Activated naive CD8-positive, alpha-beta T cell treated with anti-CD3 and anti-CD28 coated beads, Interleukin-2, amount 50 U/mL, for 24 hours (primary cell): Measurements from ENCODE around the gene TTLL12.
A peak's percentile ranks its signal among the peaks of the same experiment; 100 is the strongest.

Experiments
- ATAC-seq: fragments of 150-1000 bp; cut with Tn5 transposase; one replicate; pipeline ENCODE4 v1.10.0; 2021
- DNase-seq: peaks from one replicate; pipeline ENCODE4 v3.0.0; 2021
- H3K27ac Mint-ChIP-seq: one replicate; pipeline ENCODE4 v1.8.0; 2021; ENCODE audit warnings: mild to moderate bottlenecking, mixed read lengths
- H3K27me3 Mint-ChIP-seq: one replicate; pipeline ENCODE4 v1.8.0; 2021; ENCODE audit warnings: mixed read lengths
- H3K36me3 Mint-ChIP-seq: one replicate; pipeline ENCODE4 v1.8.0; 2021; ENCODE audit warnings: low read depth, mixed read lengths
- H3K4me1 Mint-ChIP-seq: one replicate; pipeline ENCODE4 v1.8.0; 2021; ENCODE audit warnings: mixed read lengths
- H3K4me3 Mint-ChIP-seq: one replicate; pipeline ENCODE4 v1.8.0; 2021; ENCODE audit warnings: mild to moderate bottlenecking, moderate library complexity, mixed read lengths
- H3K9me3 Mint-ChIP-seq: one replicate; pipeline ENCODE4 v1.8.0; 2021; ENCODE audit warnings: mixed read lengths

TTLL12 gene

DNA sequence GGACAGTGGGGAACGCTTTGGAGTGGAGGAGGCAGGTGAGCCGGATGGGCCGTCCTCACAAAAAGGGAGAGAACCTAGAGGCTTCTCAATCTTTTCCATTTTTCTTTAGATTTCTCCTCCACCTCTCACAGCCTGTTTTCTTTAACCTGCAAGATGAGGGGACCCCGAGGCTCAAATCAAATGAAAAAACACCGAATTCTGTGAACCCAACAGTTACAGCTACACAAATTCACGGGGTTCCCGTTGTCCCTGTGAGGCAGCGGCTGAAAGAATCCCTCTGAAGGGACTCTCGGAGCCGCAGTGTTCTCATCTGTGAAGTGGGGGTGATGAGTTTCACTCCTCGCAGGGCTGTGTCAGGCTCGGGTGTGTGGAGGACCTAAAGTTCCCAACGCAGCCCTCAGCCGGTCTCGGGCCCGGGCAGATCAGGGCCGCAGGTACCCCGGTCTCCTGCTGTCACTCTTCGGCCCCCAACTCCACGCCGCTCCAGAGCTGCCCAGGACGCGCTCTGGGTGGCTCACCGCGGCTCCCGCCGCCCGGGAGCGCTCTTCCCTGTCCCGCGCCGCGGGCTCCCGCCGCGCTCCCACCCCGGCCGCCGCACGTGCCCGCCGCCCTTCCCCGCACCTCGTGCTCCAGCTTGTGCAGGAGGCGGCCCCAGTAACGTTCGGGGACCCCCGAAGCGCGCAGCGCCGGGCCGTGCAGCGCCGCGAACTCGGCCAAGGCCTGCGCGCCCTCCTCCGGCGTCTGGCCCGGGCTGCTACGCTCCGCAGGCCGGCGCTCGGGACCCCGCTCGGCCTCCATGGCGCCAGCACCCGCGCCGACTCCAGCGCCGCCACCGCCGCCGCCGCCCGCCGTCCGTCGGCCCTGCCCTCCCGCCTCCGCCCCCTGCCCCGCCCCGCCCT, at the start of gene TTLL12:
Gene TTLL12, minus strand, starts transcription at position 863 of the 899 bp plus-strand sequence. Its CDS starts 65 bp downstream, at position 798.
- Mint-ChIP-seq H3K4me3 (peak within 1 kb of the TSS; percentile 86), H3K4me1 (peaks cover 28% of the 10 kb centered on the region), H3K27ac (peak within 1 kb of the TSS; percentile 92), H3K27me3 (no peaks in the 10 kb centered on the region), H3K9me3 (peaks cover 4% of the 10 kb centered on the region), H3K36me3 (peaks cover 10% of the 10 kb centered on the region)
- peak; percentile 11 for ATAC-seq
- peak; percentile 62 for DNase-seq

DNA sequence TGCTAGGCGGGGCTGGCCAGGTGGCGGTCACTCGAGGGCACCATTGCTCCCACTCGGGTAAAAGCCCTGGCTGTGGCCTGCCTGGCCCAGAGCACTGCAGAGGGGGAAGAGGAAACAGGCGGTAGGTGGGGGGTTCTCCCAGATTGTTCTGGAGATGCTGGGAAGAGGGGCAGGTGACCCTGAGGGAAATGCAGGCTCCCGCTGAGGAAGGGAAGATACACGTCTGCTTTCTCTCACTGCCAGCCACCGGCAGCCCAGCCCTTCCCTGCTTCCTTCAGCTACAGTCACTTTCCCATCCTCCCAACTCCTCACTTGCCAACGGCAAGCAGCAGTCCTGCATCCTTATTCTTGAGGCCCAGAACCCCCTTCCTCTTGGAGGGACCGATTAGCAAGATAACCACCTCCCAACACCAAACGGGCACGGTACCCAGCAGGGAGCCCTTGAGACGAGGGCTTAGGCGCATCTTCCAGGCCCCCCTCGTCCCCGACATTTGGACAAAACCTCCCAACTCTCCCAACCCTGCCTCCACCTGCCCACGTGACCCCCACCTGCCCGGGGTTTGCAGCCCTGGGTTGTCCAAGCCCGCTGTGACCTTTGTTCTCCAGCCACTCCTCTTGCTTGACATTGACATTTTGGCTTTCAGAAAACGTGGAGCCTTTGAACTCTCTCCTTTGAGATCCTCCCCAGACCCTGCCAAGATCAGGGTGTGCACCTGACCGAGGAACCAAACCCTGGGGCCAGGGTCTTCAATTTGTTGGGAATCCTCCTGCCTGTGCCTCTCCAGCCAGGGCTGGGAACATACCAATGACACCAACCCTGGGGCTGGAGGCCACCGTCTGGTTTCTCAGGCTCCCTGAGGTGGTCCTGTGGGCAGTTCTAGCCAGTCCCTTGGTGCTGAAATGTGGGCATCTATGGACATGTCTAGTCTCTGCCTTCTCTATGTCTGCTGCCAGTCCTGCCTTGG, 48.8 kb upstream of the TTLL12 start:
- peaks cover 2% of the 10 kb centered on the region for H3K4me1 Mint-ChIP-seq
- ATAC-seq (no peak), DNase-seq (no peak)
- H3K36me3 Mint-ChIP-seq: no peaks in the 10 kb centered on the region
- H3K9me3 Mint-ChIP-seq: no peaks in the 10 kb centered on the region
- H3K27ac Mint-ChIP-seq: no peak overlapping the region
- H3K27me3 Mint-ChIP-seq: peaks cover 1% of the 10 kb centered on the region
- H3K4me3 Mint-ChIP-seq: no peak overlapping the region

DNA sequence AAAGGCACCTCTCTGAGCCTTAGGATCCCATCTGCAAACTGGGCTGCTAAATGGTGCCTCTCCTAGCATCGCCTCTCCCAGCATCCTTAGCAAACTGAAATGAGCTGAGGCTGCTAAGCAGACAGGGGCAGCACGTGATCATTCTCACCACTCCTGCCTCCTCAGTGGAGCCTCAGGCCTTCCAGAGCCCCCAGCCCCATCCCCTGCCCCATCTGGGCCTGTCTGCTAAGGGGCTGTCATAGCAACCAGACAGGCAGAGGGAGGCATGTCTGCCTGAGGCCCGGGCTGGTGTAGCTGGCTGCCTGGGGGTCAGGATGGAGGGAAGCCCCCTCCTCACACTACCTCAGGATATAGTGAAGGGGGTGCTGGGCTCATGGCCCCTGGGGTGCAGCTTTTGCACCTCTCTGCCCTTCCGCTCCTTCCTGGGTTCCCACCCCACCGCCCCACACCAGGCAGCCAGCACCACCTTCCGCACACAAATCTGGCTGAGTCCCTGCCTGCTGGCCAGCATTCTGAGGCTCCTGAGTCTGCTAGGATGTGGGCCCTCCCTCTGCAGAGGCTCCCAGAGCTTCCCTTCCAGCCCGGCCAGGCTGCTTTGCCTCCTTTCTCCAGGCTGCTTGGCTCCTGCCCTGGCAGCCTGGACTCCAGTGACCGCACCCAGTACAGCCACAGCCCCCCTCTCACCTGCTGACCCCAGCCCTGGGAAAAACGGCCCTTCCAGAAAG, 47.5 kb upstream of the TTLL12 start:
- no peak for DNase-seq
- Mint-ChIP-seq H3K27me3 (peaks cover 1% of the 10 kb centered on the region), H3K4me1 (peaks cover 2% of the 10 kb centered on the region), H3K27ac (no peak overlapping the region), H3K36me3 (no peaks in the 10 kb centered on the region), H3K4me3 (no peak overlapping the region), H3K9me3 (no peaks in the 10 kb centered on the region)
- ATAC-seq: no peak

DNA sequence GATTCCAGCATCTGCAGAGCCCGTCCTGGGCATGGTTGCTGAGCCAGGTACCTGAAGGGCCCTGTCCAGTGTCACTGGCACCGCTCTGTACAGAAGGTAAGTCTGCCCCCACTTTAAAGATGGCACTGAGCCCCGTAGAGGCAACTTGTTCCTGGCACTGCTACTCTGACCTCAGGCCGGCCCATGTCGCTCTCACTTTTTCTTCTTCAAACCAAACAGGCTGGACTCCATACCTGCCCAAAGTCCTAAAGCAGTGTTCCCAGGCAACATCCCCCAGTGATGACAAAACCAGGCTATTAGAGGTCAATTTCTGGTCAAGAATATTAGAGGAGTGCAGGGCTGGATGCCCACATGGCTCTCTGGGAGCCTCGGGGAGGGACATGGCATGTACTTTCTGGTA, 46.6 kb upstream of the TTLL12 start:
- no peaks in the 10 kb centered on the region for H3K36me3 Mint-ChIP-seq
- peaks cover 2% of the 10 kb centered on the region for H3K4me1 Mint-ChIP-seq
- H3K27ac Mint-ChIP-seq: no peak overlapping the region

DNA sequence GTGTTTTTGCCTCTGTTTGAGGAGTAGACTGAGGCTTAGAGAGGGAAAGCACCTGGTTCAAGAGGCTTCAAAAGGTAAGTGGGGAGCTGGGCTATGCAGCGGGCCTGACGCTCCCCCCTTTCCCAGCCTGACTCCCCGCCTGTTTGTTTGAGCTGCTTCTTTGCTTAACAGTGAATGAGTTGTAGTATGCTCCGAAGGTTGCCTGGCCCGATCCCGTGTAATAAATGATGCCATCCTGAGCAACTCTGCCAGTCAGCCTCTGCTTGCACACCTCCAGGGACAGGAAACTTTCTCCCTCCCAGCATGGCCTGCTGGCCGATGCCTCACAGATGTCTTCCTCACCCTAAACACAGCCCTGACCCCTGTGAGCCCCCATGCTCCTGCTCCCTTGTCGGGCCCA, 45.5 kb upstream of the TTLL12 start:
- no peak overlapping the region for H3K27ac Mint-ChIP-seq
- no peak for DNase-seq
- no peak overlapping the region for H3K4me3 Mint-ChIP-seq
- H3K36me3 Mint-ChIP-seq: no peaks in the 10 kb centered on the region
- no peaks in the 10 kb centered on the region for H3K9me3 Mint-ChIP-seq
- H3K4me1 Mint-ChIP-seq: peaks cover 2% of the 10 kb centered on the region
- ATAC-seq: no peak
- peaks cover 4% of the 10 kb centered on the region for H3K27me3 Mint-ChIP-seq

More for the DNA sequence above, 46.6 kb upstream of the TTLL12 start:
- Mint-ChIP-seq H3K9me3 (no peaks in the 10 kb centered on the region), H3K4me3 (no peak overlapping the region), H3K27me3 (peaks cover 1% of the 10 kb centered on the region)
- DNase-seq: no peak
- ATAC-seq: no peak

DNA sequence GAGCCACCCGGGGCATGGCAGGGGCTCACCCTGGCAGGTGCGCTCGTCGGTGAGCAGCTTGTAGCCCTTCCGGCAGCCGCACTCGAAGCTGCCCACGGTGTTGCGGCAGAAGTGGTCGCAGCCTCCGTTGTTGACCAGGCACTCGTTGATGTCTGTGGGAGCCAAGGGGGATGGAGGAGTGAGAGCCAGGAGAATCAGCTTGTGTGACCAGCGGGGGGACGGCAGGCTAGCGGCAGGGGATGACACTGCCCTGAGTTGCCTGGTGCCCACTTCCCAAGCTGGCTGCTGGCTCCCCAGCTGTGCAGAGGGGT, 44.7 kb upstream of the TTLL12 start:
- Mint-ChIP-seq H3K27me3 (peaks cover 4% of the 10 kb centered on the region), H3K4me3 (no peak overlapping the region), H3K36me3 (no peaks in the 10 kb centered on the region), H3K4me1 (peaks cover 4% of the 10 kb centered on the region), H3K27ac (no peak overlapping the region), H3K9me3 (no peaks in the 10 kb centered on the region)
- DNase-seq (no peak), ATAC-seq (no peak)

DNA sequence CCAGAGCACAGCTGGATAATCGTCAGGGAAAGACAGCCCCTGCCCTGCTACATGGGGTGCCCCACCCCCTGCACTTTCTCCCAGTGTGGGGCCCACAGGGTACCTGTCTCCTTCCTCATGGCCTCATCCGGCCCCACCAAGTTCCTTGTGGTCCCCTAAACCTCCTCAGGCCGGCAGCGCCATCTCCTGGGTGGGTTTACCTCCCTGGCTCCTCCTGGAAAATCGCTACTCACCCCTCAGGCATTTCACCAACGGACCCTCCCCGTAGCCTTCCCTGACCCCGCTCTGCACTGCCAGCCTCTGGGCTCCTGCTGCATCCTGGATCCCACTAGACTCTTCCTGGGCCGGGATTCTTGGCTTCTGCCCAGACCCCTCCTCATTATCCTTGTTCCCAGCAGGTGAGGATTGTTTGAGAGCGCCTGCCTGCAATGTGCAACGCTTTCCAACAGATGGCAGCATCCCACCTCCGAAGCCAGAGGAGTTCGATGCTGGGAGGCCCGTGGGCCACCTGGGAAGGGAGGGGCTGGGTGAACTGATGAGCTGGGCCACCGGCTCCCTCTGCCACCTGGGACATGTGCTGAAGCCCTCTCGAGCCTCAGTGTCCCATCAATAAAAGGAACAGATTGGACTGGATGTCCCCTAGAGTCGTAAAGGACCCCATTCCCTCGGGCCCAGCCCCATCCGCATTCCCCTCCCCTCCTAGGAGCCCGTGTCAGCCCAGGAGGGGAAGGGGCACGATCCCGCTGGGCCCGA, 44.2 kb upstream of the TTLL12 start:
- H3K4me1 Mint-ChIP-seq: peaks cover 4% of the 10 kb centered on the region
- H3K9me3 Mint-ChIP-seq: no peaks in the 10 kb centered on the region
- no peaks in the 10 kb centered on the region for H3K36me3 Mint-ChIP-seq
- H3K4me3 Mint-ChIP-seq: no peak overlapping the region
- H3K27ac Mint-ChIP-seq: no peak overlapping the region
- ATAC-seq: peak; percentile 31
- peaks cover 4% of the 10 kb centered on the region for H3K27me3 Mint-ChIP-seq
- DNase-seq: peak; percentile 74

DNA sequence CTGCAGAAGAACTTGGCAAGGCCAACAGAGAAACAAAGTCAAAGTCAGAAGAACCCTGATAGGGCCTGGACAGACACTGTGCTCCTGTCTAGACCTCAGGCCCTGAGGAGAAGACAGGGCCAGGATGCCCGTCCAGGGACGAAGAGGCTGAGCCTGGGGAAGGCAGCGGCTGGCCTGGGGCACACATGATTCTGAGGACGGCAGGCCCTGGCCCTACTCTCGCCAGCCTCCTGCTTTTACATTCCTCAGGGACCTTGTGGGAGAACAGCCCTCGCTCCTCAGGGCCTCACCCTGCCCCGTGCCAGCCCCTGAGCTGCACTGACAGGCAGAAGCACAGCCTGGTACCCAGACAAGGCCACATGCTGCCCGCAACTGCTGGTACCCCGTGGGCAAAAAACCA, 43.6 kb upstream of the TTLL12 start:
- Mint-ChIP-seq H3K4me1 (peaks cover 9% of the 10 kb centered on the region), H3K36me3 (no peaks in the 10 kb centered on the region), H3K4me3 (no peak overlapping the region), H3K9me3 (no peaks in the 10 kb centered on the region), H3K27me3 (peaks cover 4% of the 10 kb centered on the region), H3K27ac (no peak overlapping the region)
- ATAC-seq: no peak
- DNase-seq: no peak

DNA sequence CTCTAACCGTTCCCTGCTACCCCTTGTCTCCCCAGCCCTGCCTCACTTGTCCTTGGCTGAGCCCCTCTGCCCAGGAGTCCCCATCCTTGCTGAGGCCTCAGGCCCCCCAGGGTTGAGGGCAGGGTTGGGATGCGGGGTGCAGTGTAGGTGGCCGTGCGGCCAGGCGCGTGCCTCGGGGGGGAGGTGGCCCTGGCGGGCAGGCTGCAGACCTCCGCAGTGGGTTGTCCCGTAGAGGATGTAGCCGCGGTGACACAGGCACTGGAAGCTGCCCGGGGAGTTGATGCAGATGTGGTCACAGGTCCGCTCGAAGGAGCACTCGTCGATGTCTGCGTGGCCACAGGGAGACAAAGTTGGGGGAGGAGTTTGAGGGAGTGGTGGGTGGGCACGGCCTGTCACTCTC, 41.9 kb upstream of the TTLL12 start:
- Mint-ChIP-seq H3K4me3 (no peak overlapping the region), H3K36me3 (no peaks in the 10 kb centered on the region), H3K9me3 (no peaks in the 10 kb centered on the region), H3K27ac (no peak overlapping the region), H3K4me1 (peaks cover 11% of the 10 kb centered on the region), H3K27me3 (peaks cover 4% of the 10 kb centered on the region)
- ATAC-seq (no peak), DNase-seq (no peak)

DNA sequence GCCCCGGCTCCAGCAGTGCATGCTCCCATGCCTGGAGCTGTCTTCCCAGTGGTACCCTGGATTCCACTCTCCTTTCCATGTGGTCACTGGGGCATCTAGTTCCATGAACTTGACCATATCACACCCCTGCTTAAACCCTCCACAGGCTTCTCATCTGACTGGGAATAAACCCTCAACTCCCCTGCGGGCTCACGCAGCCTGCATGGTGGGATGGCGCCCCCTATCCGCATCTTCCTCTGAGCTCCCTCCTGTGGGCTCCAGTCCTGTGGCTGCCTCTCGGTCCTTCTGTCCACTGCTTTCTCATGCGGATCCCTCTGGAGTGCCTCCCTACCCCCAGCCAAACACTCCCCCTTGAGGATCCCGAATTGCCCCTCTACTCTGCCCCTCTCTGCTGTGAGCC, 41.4 kb upstream of the TTLL12 start:
- DNase-seq: peak; percentile 51
- Mint-ChIP-seq H3K27me3 (peaks cover 4% of the 10 kb centered on the region), H3K9me3 (no peaks in the 10 kb centered on the region), H3K4me1 (peaks cover 11% of the 10 kb centered on the region), H3K27ac (peak overlapping the region; percentile 55), H3K36me3 (no peaks in the 10 kb centered on the region), H3K4me3 (no peak overlapping the region)
- no peak for ATAC-seq

DNA sequence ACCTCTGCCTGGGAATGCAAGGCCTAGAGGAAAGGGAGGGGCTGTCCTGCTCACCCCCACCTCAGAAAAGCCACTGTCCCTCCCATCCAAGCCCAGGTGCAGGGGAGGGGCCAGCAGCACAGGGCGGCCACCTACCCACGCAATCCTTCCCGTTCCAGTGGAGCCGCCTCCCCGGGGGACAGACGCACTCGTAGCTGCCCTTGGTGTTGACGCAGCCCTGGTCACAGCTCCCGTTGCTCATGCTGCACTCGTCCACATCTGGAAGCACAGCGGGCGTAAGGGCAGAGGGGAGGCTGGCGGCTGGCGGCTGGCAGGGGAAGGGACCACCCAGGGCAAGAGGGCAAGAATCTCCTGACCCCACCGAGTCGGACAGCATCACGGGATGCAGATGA, 40.3 kb upstream of the TTLL12 start:
- no peaks in the 10 kb centered on the region for H3K36me3 Mint-ChIP-seq

DNA sequence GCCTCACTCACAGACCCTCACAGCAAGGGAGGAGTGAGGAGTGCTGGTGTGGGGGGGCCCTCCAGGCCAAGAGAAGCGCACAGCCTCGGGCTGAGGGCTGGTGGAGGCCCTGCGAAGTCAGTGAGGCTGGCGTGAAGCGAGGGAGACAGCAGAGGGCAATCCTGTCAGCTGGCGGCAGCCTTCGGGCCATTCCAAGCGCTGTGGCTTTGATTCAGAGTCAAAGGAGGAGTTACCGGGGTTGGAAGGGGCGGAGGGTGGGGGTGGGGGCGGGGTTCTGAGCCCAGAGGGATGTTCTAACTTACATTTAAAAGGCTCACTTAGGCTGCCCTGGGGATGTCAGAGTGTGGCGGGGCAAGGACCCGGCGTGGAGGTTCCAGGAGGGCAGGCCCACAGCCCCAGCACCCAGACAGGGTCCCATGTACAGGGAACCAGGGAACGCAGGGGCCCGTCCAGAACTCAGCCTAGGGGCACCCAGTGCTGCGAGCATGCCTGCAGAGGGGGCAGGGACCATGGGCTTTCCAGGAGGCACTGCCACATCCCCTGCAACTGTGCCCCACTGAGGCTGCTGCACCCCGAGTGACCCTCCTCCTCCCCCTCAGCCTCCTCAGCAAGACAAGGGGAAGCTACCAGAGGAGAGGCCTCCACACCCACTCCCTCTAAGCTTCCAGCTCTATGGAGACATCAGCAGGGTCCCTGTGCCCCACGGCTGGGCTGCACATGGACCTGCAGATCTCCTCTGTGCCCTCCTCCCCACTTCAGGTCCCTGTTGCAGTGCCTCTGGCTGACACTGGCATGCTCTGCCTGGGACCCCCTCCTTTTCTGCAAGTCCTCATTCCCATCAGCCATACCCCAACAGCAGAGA, 39.7 kb upstream of the TTLL12 start:
- peak; percentile 26 for ATAC-seq
- H3K36me3 Mint-ChIP-seq: no peaks in the 10 kb centered on the region
- H3K27me3 Mint-ChIP-seq: peaks cover 4% of the 10 kb centered on the region
- H3K27ac Mint-ChIP-seq: no peak overlapping the region
- H3K4me1 Mint-ChIP-seq: peaks cover 11% of the 10 kb centered on the region
- DNase-seq: no peak
- H3K9me3 Mint-ChIP-seq: no peaks in the 10 kb centered on the region
- H3K4me3 Mint-ChIP-seq: no peak overlapping the region

More for the DNA sequence above, 40.3 kb upstream of the TTLL12 start:
- Mint-ChIP-seq H3K27ac (no peak overlapping the region), H3K4me1 (peaks cover 11% of the 10 kb centered on the region), H3K9me3 (no peaks in the 10 kb centered on the region), H3K4me3 (no peak overlapping the region), H3K27me3 (peaks cover 4% of the 10 kb centered on the region)
- DNase-seq (no peak), ATAC-seq (no peak)

DNA sequence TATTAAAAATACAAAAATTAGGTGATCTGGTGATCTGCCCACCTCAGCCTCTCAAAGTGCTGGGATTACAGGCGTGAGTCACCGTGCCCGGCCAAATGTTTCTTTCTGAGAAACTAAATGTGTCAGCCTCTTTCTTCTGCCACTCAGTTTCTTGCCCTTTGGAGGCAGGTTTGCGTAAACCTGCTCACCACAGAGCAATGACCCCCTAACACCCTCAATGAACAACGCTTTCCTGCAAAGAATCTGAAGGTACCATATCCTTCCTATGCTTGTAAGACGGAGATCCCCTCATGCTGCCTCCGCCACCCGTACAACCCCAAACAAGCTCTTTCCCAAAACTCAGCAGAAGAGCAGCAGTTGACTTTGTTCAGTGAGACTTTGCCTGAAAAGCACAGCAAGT, 38.7 kb upstream of the TTLL12 start:
- no peaks in the 10 kb centered on the region for H3K36me3 Mint-ChIP-seq
- H3K27ac Mint-ChIP-seq: peak overlapping the region; percentile 37
- peaks cover 10% of the 10 kb centered on the region for H3K4me1 Mint-ChIP-seq
- no peaks in the 10 kb centered on the region for H3K9me3 Mint-ChIP-seq
- ATAC-seq (peak; percentile 16), DNase-seq (no peak)
- peaks cover 3% of the 10 kb centered on the region for H3K27me3 Mint-ChIP-seq
- no peak overlapping the region for H3K4me3 Mint-ChIP-seq
